Uterus (tissue), 2 donors: ENCODE data around the gene DDA1.

Experiments used
- CTCF ChIP-seq, 4 experiments: fragments of 200-600 bp in 2 of 4; fragments of 450-650 bp in 2 of 4; sonication (generic) in 2 of 4; IDR thresholded peaks; one replicate each; pipeline ENCODE4 v1.5.1; 2016 to 2019; ENCODE audit warnings: antibody characterized with exemption in 4 of 4, mild to moderate bottlenecking in 2 of 4, moderate library complexity in 1 of 4
- POLR2A ChIP-seq, 2 donors: fragments of 450-650 bp; IDR thresholded peaks; one replicate each; pipeline ENCODE4 v1.6.1; 2016; ENCODE audit warnings: antibody characterized with exemption in 2 of 2, mild to moderate bottlenecking in 1 of 2, moderate library complexity in 1 of 2

- no peak for TF ChIP-seq POLR2A (IDR thresholded peaks at IDR 0.05)
- TF ChIP-seq CTCF (IDR thresholded peaks at IDR 0.05), result peak; percentile 93 to 95 (median 94)
Observed at GRCh38 chr19:17346109-17346671, 36.8 kb downstream of the DDA1 start.
